ENCODE data around the gene ENO2.

The ENO2 gene

DNA sequence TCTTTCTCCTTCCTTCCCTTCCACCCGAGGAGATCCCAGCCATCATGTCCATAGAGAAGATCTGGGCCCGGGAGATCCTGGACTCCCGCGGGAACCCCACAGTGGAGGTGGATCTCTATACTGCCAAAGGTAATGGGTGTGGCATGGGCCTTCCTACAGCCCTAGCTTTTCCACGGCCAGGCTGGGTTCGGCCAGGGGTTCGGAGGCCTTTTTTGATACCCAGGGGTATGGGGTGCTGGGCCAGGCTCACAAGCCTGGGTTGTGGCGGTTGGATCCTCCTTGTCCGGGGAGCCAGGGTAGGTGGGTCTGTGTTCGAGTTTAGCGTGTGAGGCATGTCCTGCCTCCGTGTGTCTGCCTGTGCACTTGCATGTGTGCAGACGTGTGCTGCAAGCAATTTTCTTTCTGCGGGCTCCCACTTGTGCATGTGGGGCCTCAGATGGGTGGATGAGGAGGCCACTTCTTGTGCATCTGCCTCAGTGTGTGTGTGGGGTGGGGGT, 1.5 kb downstream of the ENO2 start:
- DNase-seq = no peak

DNA sequence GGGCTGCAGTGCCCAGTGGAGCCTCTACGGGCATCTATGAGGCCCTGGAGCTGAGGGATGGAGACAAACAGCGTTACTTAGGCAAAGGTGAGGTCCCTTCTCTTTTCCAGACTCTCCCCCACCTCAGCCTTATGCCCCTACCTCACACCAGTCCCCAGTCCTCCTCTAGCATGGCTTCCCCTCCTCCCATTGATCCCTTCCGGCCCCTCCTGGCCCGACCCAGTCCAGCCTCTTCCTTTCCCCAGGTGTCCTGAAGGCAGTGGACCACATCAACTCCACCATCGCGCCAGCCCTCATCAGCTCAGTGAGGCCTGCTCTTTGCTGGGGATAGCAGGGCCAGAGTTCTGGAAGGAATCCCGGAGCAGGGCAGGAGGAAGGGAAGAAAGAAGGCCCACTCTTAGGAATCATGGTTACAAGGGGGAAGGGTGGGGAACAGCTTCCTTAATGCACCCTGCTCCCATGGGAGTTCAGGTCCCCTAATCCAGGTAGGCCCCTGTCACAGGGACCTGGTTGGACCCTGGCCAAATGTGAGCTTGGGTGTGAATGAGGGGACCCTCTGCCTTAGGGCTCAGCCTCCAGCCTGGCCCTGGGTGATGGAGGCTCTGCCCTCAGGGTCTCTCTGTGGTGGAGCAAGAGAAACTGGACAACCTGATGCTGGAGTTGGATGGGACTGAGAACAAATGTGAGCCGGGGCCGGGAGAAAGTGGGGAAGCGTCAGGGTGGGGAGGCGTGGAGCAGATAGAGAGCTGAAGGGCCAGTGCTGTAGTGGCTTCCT, 2.2 kb downstream of the ENO2 start:
- no peak for DNase-seq

DNA sequence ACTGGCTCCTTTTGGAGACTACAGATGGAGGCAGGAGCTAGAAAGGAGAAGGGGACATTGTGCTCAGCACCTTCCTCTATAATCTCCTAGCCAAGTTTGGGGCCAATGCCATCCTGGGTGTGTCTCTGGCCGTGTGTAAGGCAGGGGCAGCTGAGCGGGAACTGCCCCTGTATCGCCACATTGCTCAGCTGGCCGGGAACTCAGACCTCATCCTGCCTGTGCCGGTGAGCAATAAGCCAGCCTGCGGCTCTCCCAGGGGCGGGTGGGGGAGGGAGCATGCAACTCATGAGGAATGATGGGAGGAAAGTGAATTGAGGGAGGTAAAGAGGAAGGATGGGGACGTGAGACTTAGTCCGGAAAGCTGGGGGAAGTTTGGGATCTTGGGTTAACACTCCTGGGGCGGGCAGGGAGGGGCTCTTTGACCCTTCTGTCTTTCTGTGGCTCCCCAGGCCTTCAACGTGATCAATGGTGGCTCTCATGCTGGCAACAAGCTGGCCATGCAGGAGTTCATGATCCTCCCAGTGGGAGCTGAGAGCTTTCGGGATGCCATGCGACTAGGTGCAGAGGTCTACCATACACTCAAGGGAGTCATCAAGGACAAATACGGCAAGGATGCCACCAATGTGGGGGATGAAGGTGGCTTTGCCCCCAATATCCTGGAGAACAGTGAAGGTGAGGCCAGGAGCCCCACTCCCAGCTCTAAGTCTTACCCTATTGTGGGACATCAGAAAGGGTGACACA, 3.3 kb downstream of the ENO2 start:
- no peak for DNase-seq

DNA sequence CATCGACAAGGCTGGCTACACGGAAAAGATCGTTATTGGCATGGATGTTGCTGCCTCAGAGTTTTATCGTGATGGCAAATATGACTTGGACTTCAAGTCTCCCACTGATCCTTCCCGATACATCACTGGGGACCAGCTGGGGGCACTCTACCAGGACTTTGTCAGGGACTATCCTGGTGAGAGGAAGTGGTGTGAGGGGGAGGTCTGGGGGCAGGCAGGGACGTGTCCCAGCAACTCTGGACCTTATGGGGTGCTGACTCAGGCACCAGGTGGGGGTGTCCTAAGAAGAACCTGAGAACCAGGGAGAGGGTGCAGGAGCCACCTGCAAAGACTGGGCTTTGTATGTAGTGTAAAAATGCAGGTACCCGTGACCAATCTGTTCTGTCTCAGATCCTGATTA, 5.2 kb downstream of the ENO2 start:
- DNase-seq = no peak

DNA sequence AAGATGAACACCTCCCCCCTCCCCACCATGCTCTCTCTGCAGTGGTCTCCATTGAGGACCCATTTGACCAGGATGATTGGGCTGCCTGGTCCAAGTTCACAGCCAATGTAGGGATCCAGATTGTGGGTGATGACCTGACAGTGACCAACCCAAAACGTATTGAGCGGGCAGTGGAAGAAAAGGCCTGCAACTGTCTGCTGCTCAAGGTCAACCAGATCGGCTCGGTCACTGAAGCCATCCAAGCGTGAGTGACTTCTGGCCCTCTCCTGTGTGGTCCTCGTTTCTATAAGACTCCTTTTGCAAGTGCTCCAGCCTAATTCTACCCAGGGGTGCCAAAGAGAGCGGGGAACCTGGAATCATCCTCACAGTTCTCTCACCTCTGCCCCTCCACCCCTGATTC, 7.2 kb downstream of the ENO2 start:
- no peak for DNase-seq

DNA sequence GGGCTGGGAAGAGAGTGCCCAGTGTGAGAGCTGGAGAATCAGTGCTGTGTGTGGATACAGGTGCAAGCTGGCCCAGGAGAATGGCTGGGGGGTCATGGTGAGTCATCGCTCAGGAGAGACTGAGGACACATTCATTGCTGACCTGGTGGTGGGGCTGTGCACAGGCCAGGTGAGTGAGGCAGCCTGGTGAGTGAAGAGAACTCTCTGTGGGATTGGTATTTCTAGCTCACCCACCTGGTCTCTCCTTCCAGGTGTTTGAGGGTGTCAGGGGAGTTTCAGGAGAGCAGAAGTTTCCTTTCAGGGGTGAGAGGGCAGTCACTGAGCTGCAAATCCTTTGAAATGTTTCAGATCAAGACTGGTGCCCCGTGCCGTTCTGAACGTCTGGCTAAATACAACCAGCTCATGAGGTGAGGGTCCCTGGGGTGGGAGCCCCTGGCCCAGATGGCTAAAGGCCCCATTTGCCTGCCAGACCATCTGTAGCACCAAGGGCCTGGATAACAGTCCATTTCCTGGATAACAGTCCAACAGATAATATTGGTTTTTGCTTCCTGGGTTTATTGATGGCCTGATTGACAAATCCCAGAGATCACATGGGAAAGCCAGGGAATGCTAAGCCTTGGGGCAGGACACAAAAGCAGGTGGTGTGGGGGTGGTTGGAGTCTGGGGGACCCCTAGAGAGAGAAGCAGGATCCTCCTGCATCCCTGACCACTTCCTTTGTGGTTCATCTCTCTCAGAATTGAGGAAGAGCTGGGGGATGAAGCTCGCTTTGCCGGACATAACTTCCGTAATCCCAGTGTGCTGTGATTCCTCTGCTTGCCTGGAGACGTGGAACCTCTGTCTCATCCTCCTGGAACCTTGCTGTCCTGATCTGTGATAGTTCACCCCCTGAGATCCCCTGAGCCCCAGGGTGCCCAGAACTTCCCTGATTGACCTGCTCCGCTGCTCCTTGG, 7.9 kb downstream of the ENO2 start:
- DNase-seq = no peak

DNA sequence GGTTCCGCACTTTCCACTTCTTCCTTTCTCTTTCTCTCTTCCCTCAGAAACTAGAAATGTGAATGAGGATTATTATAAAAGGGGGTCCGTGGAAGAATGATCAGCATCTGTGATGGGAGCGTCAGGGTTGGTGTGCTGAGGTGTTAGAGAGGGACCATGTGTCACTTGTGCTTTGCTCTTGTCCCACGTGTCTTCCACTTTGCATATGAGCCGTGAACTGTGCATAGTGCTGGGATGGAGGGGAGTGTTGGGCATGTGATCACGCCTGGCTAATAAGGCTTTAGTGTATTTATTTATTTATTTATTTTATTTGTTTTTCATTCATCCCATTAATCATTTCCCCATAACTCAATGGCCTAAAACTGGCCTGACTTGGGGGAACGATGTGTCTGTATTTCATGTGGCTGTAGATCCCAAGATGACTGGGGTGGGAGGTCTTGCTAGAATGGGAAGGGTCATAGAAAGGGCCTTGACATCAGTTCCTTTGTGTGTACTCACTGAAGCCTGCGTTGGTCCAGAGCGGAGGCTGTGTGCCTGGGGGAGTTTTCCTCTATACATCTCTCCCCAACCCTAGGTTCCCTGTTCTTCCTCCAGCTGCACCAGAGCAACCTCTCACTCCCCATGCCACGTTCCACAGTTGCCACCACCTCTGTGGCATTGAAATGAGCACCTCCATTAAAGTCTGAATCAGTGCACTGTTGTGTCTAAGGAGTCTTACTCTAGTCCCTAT, 8.8 kb downstream of the ENO2 start:
- DNase-seq = no peak

DNA sequence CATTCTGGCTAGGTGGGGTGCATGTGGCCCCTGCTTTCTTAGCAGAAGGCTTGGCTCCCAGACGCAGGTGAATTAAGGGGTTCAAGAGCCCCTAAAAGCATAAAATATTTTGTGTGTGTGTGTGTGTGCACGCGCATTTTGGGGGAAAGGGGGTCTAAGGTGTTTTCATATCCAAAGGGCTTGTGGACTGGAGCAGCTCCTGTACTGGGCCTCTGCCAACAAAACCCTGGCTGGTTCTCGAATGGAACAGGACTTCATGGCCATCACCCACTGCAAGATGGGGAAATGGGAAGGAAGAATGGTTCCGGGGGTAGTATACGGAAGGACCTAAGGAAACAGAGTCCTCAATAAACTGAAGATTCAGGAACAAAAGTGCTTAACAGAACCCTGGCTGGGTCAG, 9.5 kb downstream of the ENO2 start:
- DNase-seq = no peak

DNA sequence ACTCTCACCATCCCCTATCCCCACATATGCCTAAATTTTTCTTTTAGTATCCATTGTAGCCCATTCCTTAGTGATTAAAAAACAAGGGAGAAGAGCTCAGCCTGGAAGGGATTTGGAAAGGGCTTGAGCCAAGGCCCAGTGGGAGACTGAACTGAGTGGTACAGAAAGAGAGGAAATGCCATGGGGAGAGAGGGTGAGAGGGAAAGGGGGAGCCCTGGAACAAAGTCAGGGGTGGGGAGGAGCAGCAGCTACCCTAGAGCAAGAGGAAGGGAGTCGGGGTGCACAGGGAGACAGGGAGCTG, 10.8 kb downstream of the ENO2 start:
- no peak for DNase-seq

DNA sequence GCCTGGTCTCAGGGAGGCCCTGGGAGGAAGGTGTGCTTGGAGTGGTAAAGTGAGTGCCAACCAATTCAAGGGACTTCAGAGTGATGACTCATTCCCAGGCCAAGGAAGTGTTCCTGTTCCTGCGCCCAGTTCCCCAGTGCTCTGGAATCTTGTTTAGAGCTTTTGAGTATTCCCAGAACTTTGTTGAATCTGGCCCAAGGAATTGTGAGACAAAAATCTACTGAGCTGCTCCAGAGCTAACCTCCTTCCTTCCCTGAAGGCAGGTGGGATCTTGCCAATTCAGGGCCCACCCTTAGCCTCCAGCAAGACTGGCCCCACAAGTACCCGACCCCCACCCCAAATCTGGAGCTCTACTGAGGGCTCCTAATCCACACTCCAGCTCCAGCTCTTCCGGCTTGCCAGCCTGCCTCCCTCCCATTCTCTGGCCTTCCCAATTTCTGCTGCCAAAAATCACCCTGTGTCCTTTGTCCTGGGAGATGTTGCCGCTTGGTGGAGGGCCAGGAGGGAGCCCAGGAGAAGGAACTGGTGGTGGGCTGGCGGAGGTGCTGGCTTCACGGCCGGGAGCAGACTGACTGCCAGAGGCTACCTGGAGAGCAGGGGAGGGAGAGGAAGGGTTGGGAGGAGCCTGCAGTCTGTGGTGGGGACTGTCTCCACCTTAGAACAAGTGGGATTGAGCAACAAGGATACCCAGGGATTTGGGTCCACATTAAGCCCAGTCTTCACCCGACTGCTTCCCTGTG, 11.3 kb downstream of the ENO2 start:
- no peak for DNase-seq

DNA sequence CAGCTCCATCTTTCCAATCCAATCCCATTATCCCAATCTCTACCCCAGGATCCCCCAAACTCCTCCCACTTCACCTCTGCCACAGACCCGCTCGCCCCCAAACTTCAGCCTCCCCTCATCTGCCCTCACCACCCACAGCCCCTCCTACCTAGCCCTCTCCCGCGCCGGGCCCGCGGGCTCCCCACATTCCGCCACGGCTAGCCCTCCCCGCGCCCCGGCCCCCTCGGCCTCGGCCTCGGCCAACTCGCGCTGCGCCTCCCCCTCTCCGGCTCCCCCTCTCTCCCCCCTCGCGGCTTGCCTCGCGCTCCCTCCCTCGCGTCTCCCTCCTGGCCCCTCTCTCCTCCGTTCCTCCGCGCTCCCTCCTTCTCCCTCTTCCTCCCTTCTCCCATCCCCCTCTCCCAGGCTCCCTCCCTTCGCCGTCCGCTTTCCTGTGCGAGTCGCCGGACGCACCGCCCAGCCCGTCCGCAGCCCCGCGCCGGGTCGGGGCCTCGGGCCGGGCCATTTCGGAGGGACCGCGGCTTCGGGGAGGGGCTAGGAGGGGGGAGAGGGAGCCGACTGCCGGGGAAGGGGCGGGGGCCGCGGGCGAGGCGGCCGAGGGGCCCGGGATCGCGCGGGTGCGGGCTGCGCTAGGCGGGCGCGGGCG, 13.1 kb downstream of the ENO2 start, which contains the start of gene ATN1:
TSS of gene ATN1 (plus strand) at position 581 of the 643 bp plus-strand sequence. CDS start 6,043 bp downstream, outside the sequence.
- DNase-seq = peak; percentile 34

DNA sequence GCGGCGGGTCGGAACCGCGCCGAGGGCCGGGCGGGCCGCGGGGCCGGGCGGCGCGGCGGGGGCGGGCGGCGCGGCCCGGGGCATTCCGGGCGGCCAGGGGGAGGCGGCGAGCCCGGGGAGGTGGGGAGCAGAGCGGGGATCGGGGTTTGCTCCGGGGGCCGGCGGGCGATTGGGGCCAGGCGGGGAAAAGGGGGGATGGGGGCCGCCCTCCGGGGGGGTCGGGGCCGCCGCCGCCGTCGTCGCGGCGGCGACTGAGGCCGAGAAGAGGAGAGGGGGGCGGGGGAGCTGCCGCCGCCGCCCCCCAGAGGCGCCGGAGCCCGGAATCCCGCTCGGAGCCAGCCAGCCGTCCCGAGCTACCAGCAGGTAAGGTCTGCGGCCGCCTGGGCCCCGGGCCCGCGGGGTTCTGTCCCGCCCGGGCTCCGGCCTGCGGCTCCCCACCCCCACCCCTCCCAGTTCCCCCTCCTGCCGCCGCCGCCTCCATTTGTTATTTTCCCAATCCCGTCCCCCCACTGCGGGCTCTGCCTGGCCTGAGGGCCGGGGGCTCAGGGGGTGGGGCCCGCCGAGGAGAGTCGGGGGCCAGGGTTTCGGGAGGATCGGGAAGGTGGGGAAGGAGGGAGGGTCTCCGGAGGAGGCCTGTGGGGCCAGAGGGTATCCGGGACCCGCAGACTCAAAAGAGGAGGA, 13.8 kb downstream of the ENO2 start:
- DNase-seq = no peak

DNA sequence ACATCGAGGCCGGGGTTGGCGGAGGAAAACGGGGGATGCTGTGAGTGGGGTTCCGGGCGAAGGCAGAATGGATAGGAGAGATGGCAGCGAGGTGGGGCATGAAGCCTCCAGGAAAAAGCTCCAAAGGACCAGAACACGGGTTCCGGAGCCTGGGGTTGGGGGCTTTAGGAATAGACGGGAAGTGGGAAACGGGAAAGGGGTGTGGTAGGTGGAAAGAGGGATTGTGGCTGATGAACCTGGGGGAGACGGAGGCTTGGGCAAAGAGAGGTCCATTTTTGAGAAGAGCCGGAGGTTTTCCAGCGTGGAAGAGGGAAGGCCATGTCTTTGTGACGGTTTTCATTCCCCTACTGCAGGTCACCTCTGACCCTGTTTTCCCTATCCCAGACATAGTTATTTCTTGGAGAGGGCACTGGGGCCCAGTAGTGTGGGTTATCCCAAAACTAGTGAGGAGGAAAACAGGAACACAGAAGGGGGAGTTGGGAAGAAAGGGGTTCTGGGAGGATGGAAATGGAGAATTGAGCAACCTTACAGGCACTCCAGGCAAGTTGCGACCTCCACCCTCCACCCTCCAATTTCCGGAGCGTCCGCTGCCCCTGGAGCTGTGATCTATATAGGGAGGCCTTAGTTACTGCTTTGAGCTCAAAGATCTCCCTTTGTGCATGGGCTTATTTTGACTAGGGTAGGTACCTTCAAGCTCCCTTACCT, 14.5 kb downstream of the ENO2 start:
- no peak for DNase-seq

DNA sequence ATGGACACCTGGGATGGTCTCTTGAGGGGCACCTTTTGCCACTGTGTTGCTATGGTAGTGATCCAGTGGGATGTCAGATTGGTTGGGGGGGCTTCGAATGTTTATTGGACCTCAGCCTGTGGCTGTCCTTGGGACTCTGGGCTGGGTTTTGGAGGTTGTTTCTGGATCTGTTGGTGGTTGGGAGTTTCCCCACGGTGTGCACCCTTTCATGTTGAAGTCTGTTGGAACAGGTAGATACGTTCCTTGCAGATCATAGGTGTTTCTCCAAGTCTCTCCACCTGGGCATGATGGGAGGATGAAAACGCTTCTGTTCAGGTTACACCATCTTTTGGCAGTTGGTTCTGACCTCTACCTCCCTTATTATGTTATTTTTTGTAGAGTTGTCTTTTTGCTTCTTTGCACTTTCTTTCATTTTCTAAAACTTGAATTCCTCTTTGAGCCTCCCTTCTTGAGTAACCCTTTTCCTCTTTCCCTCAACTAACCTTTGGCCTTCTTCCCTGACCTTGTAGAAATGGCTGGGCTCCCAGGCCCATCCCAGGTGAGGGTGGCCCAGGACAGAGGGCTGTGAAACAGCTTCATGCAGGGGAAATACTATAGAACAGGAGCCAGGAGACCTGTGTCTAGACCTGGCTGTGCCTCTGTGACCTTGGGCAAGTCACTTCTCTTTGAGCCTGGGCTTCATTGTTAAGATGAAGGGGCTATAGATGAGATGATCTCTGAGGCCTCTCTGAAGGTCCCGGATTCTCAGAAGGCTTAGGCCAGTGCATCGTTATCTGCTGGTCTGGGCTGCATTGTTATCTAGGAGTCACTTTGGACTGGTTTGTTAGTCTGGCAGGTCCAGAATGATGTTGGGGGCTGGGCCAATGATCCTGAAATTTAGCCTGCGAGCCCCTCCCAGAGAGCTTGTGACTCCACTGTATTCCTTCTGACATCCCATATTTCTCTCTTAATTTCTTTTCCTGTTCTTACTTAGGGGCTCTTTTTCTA, 15.4 kb downstream of the ENO2 start:
- DNase-seq = no peak

DNA sequence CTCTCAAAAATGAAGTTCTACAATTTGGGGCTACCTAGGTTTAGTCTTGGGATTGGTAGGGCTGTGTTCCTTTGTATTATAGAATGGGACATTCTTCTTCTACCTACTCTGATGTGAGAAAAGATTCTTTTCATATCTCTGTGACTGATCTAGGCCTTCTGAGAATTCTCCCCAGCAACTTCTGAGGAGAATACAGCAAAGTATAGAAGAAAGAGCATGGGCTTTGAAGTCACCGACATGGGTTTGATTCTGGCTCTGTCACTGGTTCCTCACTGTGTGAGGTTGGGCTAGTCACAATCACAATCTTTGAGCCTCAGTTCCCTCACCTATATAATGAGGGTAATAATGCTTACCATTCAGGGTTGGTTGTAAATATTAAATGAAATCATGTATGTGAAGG, 18.4 kb downstream of the ENO2 start:
- no peak for DNase-seq

DNA sequence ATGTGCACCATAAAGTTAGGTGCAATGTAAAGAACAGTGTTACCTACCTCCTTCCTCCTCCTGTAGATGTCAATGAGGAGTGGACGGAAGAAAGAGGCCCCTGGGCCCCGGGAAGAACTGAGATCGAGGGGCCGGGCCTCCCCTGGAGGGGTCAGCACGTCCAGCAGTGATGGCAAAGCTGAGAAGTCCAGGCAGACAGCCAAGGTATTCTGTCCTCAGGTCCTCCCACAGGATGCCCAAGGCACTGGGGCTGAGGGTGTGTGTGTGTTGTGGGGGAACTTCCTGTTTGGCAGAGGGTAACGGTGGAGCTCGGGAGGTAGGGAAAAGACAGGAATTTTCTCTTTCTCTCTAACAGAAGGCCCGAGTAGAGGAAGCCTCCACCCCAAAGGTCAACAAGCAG, 19.7 kb downstream of the ENO2 start:
- no peak for DNase-seq

DNA sequence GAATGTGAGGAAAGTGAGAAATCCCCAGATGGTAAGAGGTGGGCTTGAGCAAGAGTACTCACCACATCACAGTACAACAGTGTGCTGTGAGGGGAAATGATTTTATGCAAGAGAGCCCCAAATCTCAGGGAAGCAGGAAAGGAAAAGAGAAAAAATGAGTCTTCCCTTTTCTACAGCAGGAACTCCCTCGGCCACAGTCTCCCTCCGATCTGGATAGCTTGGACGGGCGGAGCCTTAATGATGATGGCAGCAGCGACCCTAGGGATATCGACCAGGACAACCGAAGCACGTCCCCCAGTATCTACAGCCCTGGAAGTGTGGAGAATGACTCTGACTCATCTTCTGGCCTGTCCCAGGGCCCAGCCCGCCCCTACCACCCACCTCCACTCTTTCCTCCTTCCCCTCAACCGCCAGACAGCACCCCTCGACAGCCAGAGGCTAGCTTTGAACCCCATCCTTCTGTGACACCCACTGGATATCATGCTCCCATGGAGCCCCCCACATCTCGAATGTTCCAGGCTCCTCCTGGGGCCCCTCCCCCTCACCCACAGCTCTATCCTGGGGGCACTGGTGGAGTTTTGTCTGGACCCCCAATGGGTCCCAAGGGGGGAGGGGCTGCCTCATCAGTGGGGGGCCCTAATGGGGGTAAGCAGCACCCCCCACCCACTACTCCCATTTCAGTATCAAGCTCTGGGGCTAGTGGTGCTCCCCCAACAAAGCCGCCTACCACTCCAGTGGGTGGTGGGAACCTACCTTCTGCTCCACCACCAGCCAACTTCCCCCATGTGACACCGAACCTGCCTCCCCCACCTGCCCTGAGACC, 21.2 kb downstream of the ENO2 start:
- DNase-seq = no peak

DNA sequence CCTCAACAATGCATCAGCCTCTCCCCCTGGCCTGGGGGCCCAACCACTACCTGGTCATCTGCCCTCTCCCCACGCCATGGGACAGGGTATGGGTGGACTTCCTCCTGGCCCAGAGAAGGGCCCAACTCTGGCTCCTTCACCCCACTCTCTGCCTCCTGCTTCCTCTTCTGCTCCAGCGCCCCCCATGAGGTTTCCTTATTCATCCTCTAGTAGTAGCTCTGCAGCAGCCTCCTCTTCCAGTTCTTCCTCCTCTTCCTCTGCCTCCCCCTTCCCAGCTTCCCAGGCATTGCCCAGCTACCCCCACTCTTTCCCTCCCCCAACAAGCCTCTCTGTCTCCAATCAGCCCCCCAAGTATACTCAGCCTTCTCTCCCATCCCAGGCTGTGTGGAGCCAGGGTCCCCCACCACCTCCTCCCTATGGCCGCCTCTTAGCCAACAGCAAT, 21.8 kb downstream of the ENO2 start:
- DNase-seq = no peak

Data from activated CD4-positive, alpha-beta T cell treated with anti-CD3 and anti-CD28 coated beads, Interleukin-2, amount 50 U/mL, for 1 hour (primary cell).